NCI-H1417 (cell line): ENCODE results near the gene ANKRD36B.
"Not testable (repeated sequence)": the region's sequence is repeated elsewhere in the genome, so short reads cannot be mapped to it uniquely, and the experiment has no call there.

Experiments
- DNase-seq, 3 experiments: peaks; one replicate each; lab custom pipeline; 2025; lab: John Stamatoyannopoulos, UW

ANKRD36B gene

GRCh38 chr2:97589598-97590510 is at the start of gene ANKRD36B:
ANKRD36B (minus strand) TSS chr2:97589877; CDS start chr2:97589685, 192 bp downstream.
- DNase-seq = not testable (repeated sequence)

GRCh38 chr2:97626049-97626430 is 36.4 kb upstream of the ANKRD36B start:
- DNase-seq = not testable (repeated sequence)

- not testable (repeated sequence) for DNase-seq
Observed at GRCh38 chr2:97625354-97626048, 35.8 kb upstream of the ANKRD36B start.

- DNase-seq = not testable (repeated sequence)
Observed at GRCh38 chr2:97622976-97623375, 33.3 kb upstream of the ANKRD36B start.

- DNase-seq = not testable (repeated sequence)
Observed at GRCh38 chr2:97620492-97620891, 30.8 kb upstream of the ANKRD36B start.

- not testable (repeated sequence) for DNase-seq
Observed at GRCh38 chr2:97618939-97619827, 29.5 kb upstream of the ANKRD36B start.

- DNase-seq = peak in 1 of 3 experiments; percentile 18
Observed at GRCh38 chr2:97617911-97618310, 28.2 kb upstream of the ANKRD36B start.

GRCh38 chr2:97615746-97616145 is 26.1 kb upstream of the ANKRD36B start:
- not testable (repeated sequence) for DNase-seq

GRCh38 chr2:97611895-97612294 is 22.2 kb upstream of the ANKRD36B start:
- not testable (repeated sequence) for DNase-seq

- not testable (repeated sequence) for DNase-seq
Observed at GRCh38 chr2:97608745-97609144, 19.1 kb upstream of the ANKRD36B start.

- DNase-seq = not testable (repeated sequence)
Observed at GRCh38 chr2:97605524-97606339, 16.1 kb upstream of the ANKRD36B start.

GRCh38 chr2:97605109-97605508 is 15.4 kb upstream of the ANKRD36B start:
- DNase-seq = not testable (repeated sequence)

- not testable (repeated sequence) for DNase-seq
Observed at GRCh38 chr2:97601537-97601936, 11.9 kb upstream of the ANKRD36B start.

GRCh38 chr2:97596180-97596579 is 6.5 kb upstream of the ANKRD36B start:
- not testable (repeated sequence) for DNase-seq

- DNase-seq = not testable (repeated sequence)
Observed at GRCh38 chr2:97593520-97593919, 3.8 kb upstream of the ANKRD36B start.

GRCh38 chr2:97590515-97591394 is 1.1 kb upstream of the ANKRD36B start:
- not testable (repeated sequence) for DNase-seq

- not testable (repeated sequence) for DNase-seq
Observed at GRCh38 chr2:97589257-97589597, 450 bp downstream of the ANKRD36B start.

- not testable (repeated sequence) for DNase-seq
Observed at GRCh38 chr2:97565674-97566073, 24.0 kb downstream of the ANKRD36B start.

- DNase-seq = not testable (repeated sequence)
Observed at GRCh38 chr2:97552406-97552805, 37.3 kb downstream of the ANKRD36B start.

- not testable (repeated sequence) for DNase-seq
Observed at GRCh38 chr2:97550498-97550897, 39.2 kb downstream of the ANKRD36B start.
